Nephron progenitor cell (in vitro differentiated cells): ENCODE results near the gene ZBED6.
"Not testable (repeated sequence)": the region's sequence is repeated elsewhere in the genome, so short reads cannot be mapped to it uniquely, and the experiment has no call there.

ENCODE experiments used
- DNase-seq: peaks from one replicate; pipeline ENCODE4 v3.0.0; 2021
- H3K27ac Mint-ChIP-seq: 2 replicates; pipeline ENCODE4 v1.8.0; 2021; ENCODE audit warnings: mild to moderate bottlenecking, moderate library complexity, mixed read lengths
- H3K27me3 Mint-ChIP-seq: 2 replicates; pipeline ENCODE4 v1.8.0; 2021; ENCODE audit warnings: mild to moderate bottlenecking, low read depth, mixed read lengths; ENCODE audit not compliant: poor library complexity
- H3K36me3 Mint-ChIP-seq: 2 replicates; pipeline ENCODE4 v1.8.0; 2021; ENCODE audit warnings: low read depth, mixed read lengths
- H3K4me1 Mint-ChIP-seq: 2 replicates; pipeline ENCODE4 v1.8.0; 2021; ENCODE audit warnings: mixed read lengths
- H3K4me3 Mint-ChIP-seq: 2 replicates; pipeline ENCODE4 v1.8.0; 2021; ENCODE audit warnings: mild to moderate bottlenecking, moderate library complexity, mixed read lengths
- H3K9me3 Mint-ChIP-seq: 2 replicates; pipeline ENCODE4 v1.8.0; 2021; ENCODE audit warnings: mild to moderate bottlenecking, moderate library complexity, mixed read lengths
- CTCF ChIP-seq: fragments of 200-600 bp; sonication (generic); IDR thresholded peaks from 2 replicates; pipeline ENCODE4 v1.5.0; 2021; ENCODE audit warnings: antibody characterized with exemption

Gene ZBED6

GRCh38 chr1:203826175-203826574 is 30.8 kb downstream of the ZBED6 start:
- H3K4me1 Mint-ChIP-seq = no peaks in the 10 kb centered on the region
- H3K36me3 Mint-ChIP-seq = peaks cover 91% of the 10 kb centered on the region
- TF ChIP-seq CTCF = no peak
- no peak overlapping the region for H3K4me3 Mint-ChIP-seq
- no peaks in the 10 kb centered on the region for H3K9me3 Mint-ChIP-seq
- DNase-seq = no peak
- H3K27ac Mint-ChIP-seq = no peak overlapping the region
- no peaks in the 10 kb centered on the region for H3K27me3 Mint-ChIP-seq

GRCh38 chr1:203828002-203828401 is 32.6 kb downstream of the ZBED6 start:
- Mint-ChIP-seq H3K27me3 (no peaks in the 10 kb centered on the region), H3K36me3 (peaks cover 90% of the 10 kb centered on the region), H3K9me3 (no peaks in the 10 kb centered on the region), H3K27ac (no peak overlapping the region), H3K4me3 (no peak overlapping the region), H3K4me1 (no peaks in the 10 kb centered on the region)
- no peak for DNase-seq
- no peak for TF ChIP-seq CTCF

- no peaks in the 10 kb centered on the region for H3K4me1 Mint-ChIP-seq
- H3K27me3 Mint-ChIP-seq = no peaks in the 10 kb centered on the region
- peaks cover 87% of the 10 kb centered on the region for H3K36me3 Mint-ChIP-seq
- no peak overlapping the region for H3K27ac Mint-ChIP-seq
- DNase-seq = no peak
- no peaks in the 10 kb centered on the region for H3K9me3 Mint-ChIP-seq
- no peak for TF ChIP-seq CTCF
- no peak overlapping the region for H3K4me3 Mint-ChIP-seq
Measured at GRCh38 chr1:203828503-203828902, 33.1 kb downstream of the ZBED6 start.

GRCh38 chr1:203829247-203829646 is 33.8 kb downstream of the ZBED6 start:
- peaks cover 87% of the 10 kb centered on the region for H3K36me3 Mint-ChIP-seq
- not testable (repeated sequence) for H3K4me1 Mint-ChIP-seq, H3K27me3 Mint-ChIP-seq, DNase-seq, H3K9me3 Mint-ChIP-seq, H3K4me3 Mint-ChIP-seq, H3K27ac Mint-ChIP-seq

- DNase-seq = no peak
- H3K27ac Mint-ChIP-seq = no peak overlapping the region
- H3K9me3 Mint-ChIP-seq = peaks cover 17% of the 10 kb centered on the region
- no peak for TF ChIP-seq CTCF
- no peaks in the 10 kb centered on the region for H3K27me3 Mint-ChIP-seq
- H3K4me3 Mint-ChIP-seq = no peak overlapping the region
- H3K4me1 Mint-ChIP-seq = no peaks in the 10 kb centered on the region
- peaks cover 90% of the 10 kb centered on the region for H3K36me3 Mint-ChIP-seq
Measured at GRCh38 chr1:203835476-203835875, 40.1 kb downstream of the ZBED6 start.

- Mint-ChIP-seq H3K27ac (no peak overlapping the region), H3K4me1 (no peaks in the 10 kb centered on the region), H3K36me3 (peaks cover 93% of the 10 kb centered on the region), H3K27me3 (peaks cover 3% of the 10 kb centered on the region), H3K9me3 (peaks cover 41% of the 10 kb centered on the region), H3K4me3 (peak overlapping the region; percentile 12)
- no peak for DNase-seq
- no peak for TF ChIP-seq CTCF
Measured at GRCh38 chr1:203839081-203839480, 43.7 kb downstream of the ZBED6 start.
